NCI-H1105 (cell line): Measurements from ENCODE around the gene GOLGA8N.

Experiments used
- DNase-seq: peaks from one replicate; lab custom pipeline; 2025; lab: John Stamatoyannopoulos, UW

The GOLGA8N gene

GRCh38 chr15:32651229-32651837, 58.1 kb downstream of the GOLGA8N start:
- no peak for DNase-seq

GRCh38 chr15:32652178-32652577, 58.9 kb downstream of the GOLGA8N start:
- DNase-seq: no peak

- DNase-seq: no peak
These were observed 62.8 kb downstream of the GOLGA8N start for GRCh38 chr15:32656091-32656490.

GRCh38 chr15:32656496-32656895, 63.2 kb downstream of the GOLGA8N start:
- no peak for DNase-seq
